A549 (cell line): ENCODE measurements around the gene RLBP1. TPM values are rescaled to one million over a fixed set of nuclear protein-coding genes. Genes with fewer than 3 reads are reported as not detected.

Experiments used
- ATAC-seq, 2 experiments: fragments of 200-7000 bp in 1 of 2; fragments of >200 bp in 1 of 2; cut with Nextera tagmentation in 1 of 2; cut with Tn5 transposase in 1 of 2; 3 replicates each; pipeline versions ENCODE4 v1.8.0 to v1.9.1; 2018 to 2020; ENCODE audit warnings: mild to moderate bottlenecking in 1 of 2, moderate library complexity in 1 of 2
- CTCF ChIA-PET: fragments of 300-600 bp; sonication (Branson Sonifier 250); formaldehyde crosslinking; extraction: SDS; loops from one replicate; lab custom pipeline; 2021; ENCODE audit warnings: antibody characterized with exemption, inconsistent platforms; lab: Yijun Ruan, JAX
- POLR2A ChIA-PET: fragments of 350-600 bp; formaldehyde crosslinking; extraction: SDS; loops from one replicate; lab custom pipeline; 2021; ENCODE audit warnings: antibody characterized with exemption, inconsistent platforms; lab: Yijun Ruan, JAX
- DNase-seq, 2 experiments: peaks; one replicate each; pipeline versions ENCODE4 v3.0.0 to v3.0.0-alpha.2; 2011 to 2016; ENCODE audit warnings: low read depth in 1 of 2, low spot score in 1 of 2
- FAIRE-seq: peaks from 2 replicates; lab custom pipeline; 2011; peaks lifted over from hg19 to GRCh38; lab: Jason Lieb, UNC
- H3K27ac ChIP-seq, 2 experiments: fragments of >200 bp; sonication (Bioruptor Twin); formaldehyde crosslinking; 3 replicates each; pipeline ENCODE4 v1.5.1; 2016 to 2017
- H3K4me1 ChIP-seq: fragments of >200 bp; sonication (Bioruptor Twin); formaldehyde crosslinking; 3 replicates; pipeline ENCODE4 v1.6.1; 2016
- H3K4me2 ChIP-seq: fragments of >200 bp; sonication (Bioruptor Twin); formaldehyde crosslinking; 3 replicates; pipeline ENCODE4 v1.6.1; 2016
- H3K4me3 ChIP-seq: fragments of >200 bp; sonication (Bioruptor Twin); formaldehyde crosslinking; 3 replicates; pipeline ENCODE4 v1.5.1; 2016
- H3K9me3 ChIP-seq: fragments of >200 bp; sonication (Bioruptor Twin); formaldehyde crosslinking; 3 replicates; pipeline ENCODE4 v1.6.1; 2016
- ATOH8 ChIP-seq: fragments of 250-450 bp; sonication (Bioruptor Pico); IDR thresholded peaks from 2 replicates; pipeline ENCODE4 v1.5.0; 2020; ENCODE audit warnings: low read depth, mild to moderate bottlenecking, moderate library complexity
- BCL3 ChIP-seq: fragments of >200 bp; sonication (Bioruptor Twin); formaldehyde crosslinking; IDR thresholded peaks from 3 replicates; pipeline ENCODE4 v1.6.1; 2016
- CHD2 ChIP-seq: fragments of 150-350 bp; IDR thresholded peaks from 2 replicates; pipeline ENCODE4 v1.6.1; 2014; ENCODE audit warnings: low read length; ENCODE audit not compliant: partially characterized antibody
- EHF ChIP-seq: fragments of 250-450 bp; sonication (Bioruptor Pico); IDR thresholded peaks from 2 replicates; pipeline ENCODE4 v1.5.0; 2020; ENCODE audit warnings: mild to moderate bottlenecking
- ELK1 ChIP-seq: fragments of 150-350 bp; IDR thresholded peaks from 2 replicates; pipeline ENCODE4 v1.6.1; 2014; ENCODE audit warnings: low read depth, mild to moderate bottlenecking, low read length
- FOXS1 ChIP-seq: fragments of 250-450 bp; sonication (Bioruptor Pico); IDR thresholded peaks from 2 replicates; pipeline ENCODE4 v1.5.0; 2020; ENCODE audit warnings: mild to moderate bottlenecking, moderate library complexity
- HEYL ChIP-seq: fragments of 250-450 bp; sonication (Bioruptor Pico); IDR thresholded peaks from 2 replicates; pipeline ENCODE4 v1.8.0; 2021; ENCODE audit warnings: mild to moderate bottlenecking, moderate library complexity
- HMGXB4 ChIP-seq: fragments of 250-450 bp; sonication (Bioruptor Pico); IDR thresholded peaks from 2 replicates; pipeline ENCODE4 v1.5.0; 2021; ENCODE audit warnings: mild to moderate bottlenecking, moderate library complexity, borderline replicate concordance
- HOXA7 ChIP-seq: fragments of 250-450 bp; sonication (Bioruptor Pico); IDR thresholded peaks from 2 replicates; pipeline ENCODE4 v1.5.0; 2020; ENCODE audit warnings: mild to moderate bottlenecking, moderate library complexity
- HOXB13 ChIP-seq: fragments of 250-450 bp; sonication (Bioruptor Pico); IDR thresholded peaks from 2 replicates; pipeline ENCODE4 v1.5.0; 2020; ENCODE audit warnings: low read depth, mild to moderate bottlenecking, moderate library complexity
- JUN ChIP-seq, 2 experiments: fragments of >200 bp; sonication (Bioruptor Twin); formaldehyde crosslinking; IDR thresholded peaks; 2 replicates in 1 of 2; 3 replicates in 1 of 2; pipeline ENCODE4 v1.6.1; 2016 to 2017
- JUNB ChIP-seq: fragments of >200 bp; sonication (Bioruptor Twin); formaldehyde crosslinking; IDR thresholded peaks from 2 replicates; pipeline ENCODE4 v1.6.1; 2016
- KDM5A ChIP-seq: fragments of 200-600 bp; sonication (generic); IDR thresholded peaks from 2 replicates; pipeline ENCODE4 v1.6.1; 2016; ENCODE audit warnings: antibody characterized with exemption, mild to moderate bottlenecking
- MAFK ChIP-seq: fragments of 450-650 bp; IDR thresholded peaks from 2 replicates; pipeline ENCODE4 v1.6.1; 2014; ENCODE audit not compliant: partially characterized antibody
- MAZ ChIP-seq: fragments of 150-350 bp; IDR thresholded peaks from 2 replicates; pipeline ENCODE4 v1.6.1; 2014; ENCODE audit warnings: antibody characterized with exemption, low read depth, low read length, borderline replicate concordance
- MYC ChIP-seq: IDR thresholded peaks from 2 replicates; pipeline ENCODE4 v1.6.1; 2012; ENCODE audit warnings: mild to moderate bottlenecking, inconsistent platforms, low read length, improper control_type of control experiment, borderline replicate concordance
- RFX5 ChIP-seq: fragments of 450-650 bp; IDR thresholded peaks from 2 replicates; pipeline ENCODE4 v1.7.1; 2014; ENCODE audit warnings: antibody characterized with exemption, mild to moderate bottlenecking, moderate library complexity
- ZFP36 ChIP-seq: fragments of 450-650 bp; IDR thresholded peaks from 2 replicates; pipeline ENCODE4 v1.6.1; 2014; ENCODE audit warnings: borderline replicate concordance; ENCODE audit not compliant: partially characterized antibody
- WGBS: methylation state at CpG from one replicate; pipeline ENCODE4 v1.1.6; 2017; ENCODE audit errors: missing lambda C conversion rate; 5-methylcytosine and 5-hydroxymethylcytosine counted together
- polyA plus RNA-seq, 4 experiments: library from polyadenylated mRNA; depleted of rRNA in 3 of 4; stranded (reverse); fragments of >200 nt; fragmentation: RNase III in 1 of 4; extraction: RNeasy Plus Mini Kit Qiagen cat#74134 plus additional on column Dnase treatment in 1 of 4; gene quantifications; 2 replicates in 3 of 4; 3 replicates in 1 of 4; pipeline ENCODE4 v1.2.3, GENCODE V29; 2011 to 2017

Gene RLBP1
- polyA plus RNA-seq, 2 of the 4 experiments (the other 2 are of a cell fraction), result not detected

GRCh38 chr15:89163271-89164055 is 57.9 kb downstream of the RLBP1 start (continued):
- no peak for TF ChIP-seq ATOH8 (CRISPR knock-in tag)

GRCh38 chr15:89161666-89162065 is 59.7 kb downstream of the RLBP1 start:
- no peak overlapping the region for H3K4me2 ChIP-seq
- TF ChIP-seq HMGXB4 (CRISPR knock-in tag) (no peak), JUN (IDR thresholded peaks at IDR 0.05) (no peak), MYC (no peak), MAZ (no peak), HOXB13 (CRISPR knock-in tag) (no peak), ATOH8 (CRISPR knock-in tag) (no peak), HOXA7 (CRISPR knock-in tag) (no peak), HEYL (CRISPR knock-in tag) (no peak), RFX5 (no peak), JUNB (no peak), ELK1 (no peak), BCL3 (no peak), FOXS1 (CRISPR knock-in tag) (no peak), CHD2 (no peak), EHF (CRISPR knock-in tag) (no peak), ZFP36 (no peak), KDM5A (no peak), MAFK (no peak)
- no peak overlapping the region for H3K27ac ChIP-seq
- ATAC-seq, result no peak
- no peak for FAIRE-seq
- H3K4me3 ChIP-seq, result no peak overlapping the region
- H3K4me1 ChIP-seq, result peaks cover 17% of the 10 kb centered on the region
- WGBS, result 83% methylated on average over 3 of the region's 3 CpGs
- ChIA-PET CTCF (interaction anchor here (15.4 kb wide), 1 partner anchor 13 kb away, joined by 203 read pairs; no protein-coding TSS in a partner anchor), POLR2A (no interaction called here)
- H3K9me3 ChIP-seq, result no peaks in the 10 kb centered on the region
- DNase-seq, result no peak

Other genes starting within 250 kb of the RLBP1 start
- 63.3 and 76.4 TPM in 2 replicates for gene ABHD2, start 133.1 kb downstream of the RLBP1 start, polyA plus RNA-seq (2011; rRNA removed)
- gene ABHD2, start 133.1 kb downstream of the RLBP1 start, polyA plus RNA-seq (2017; fragmentation: RNase III; extraction: RNeasy Plus Mini Kit Qiagen cat#74134 plus additional on column Dnase treatment), result 33.1 to 41.0 TPM (median 36.2 TPM) in 3 replicates
- gene FANCI, start 22.4 kb upstream of the RLBP1 start, polyA plus RNA-seq (2011; rRNA removed), result 97.3 and 123 TPM in 2 replicates
- 96.1 to 101 TPM (median 96.6 TPM) in 3 replicates for gene FANCI, start 22.4 kb upstream of the RLBP1 start, polyA plus RNA-seq (2017; fragmentation: RNase III; extraction: RNeasy Plus Mini Kit Qiagen cat#74134 plus additional on column Dnase treatment)
- 24.1 and 34.0 TPM in 2 replicates for gene POLG, start 113.2 kb upstream of the RLBP1 start, polyA plus RNA-seq (2011; rRNA removed)
- 47.8 to 50.2 TPM (median 50.0 TPM) in 3 replicates for gene POLG, start 113.2 kb upstream of the RLBP1 start, polyA plus RNA-seq (2017; fragmentation: RNase III; extraction: RNeasy Plus Mini Kit Qiagen cat#74134 plus additional on column Dnase treatment)